ENCODE results near the gene FLRT2.

DNA sequence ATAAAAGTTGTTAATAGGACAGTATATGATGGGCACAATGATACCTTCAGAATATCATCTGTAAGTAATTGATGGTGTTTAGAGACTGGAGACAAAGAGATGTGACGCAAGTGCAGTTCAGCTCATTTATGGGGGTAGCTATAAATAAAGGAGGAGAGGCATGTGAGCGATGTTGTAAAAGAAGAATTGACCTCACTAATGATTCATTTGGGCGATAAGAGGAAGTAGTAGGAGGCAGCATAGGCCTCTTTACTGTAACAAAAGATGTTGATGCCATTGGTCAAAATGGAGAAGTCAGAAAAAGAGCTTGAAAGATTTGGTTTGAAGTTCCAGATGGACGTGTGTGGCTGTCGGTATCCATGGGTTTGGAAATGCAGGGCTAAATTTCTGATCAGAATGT is 70.0 kb downstream of the FLRT2 start:
- TF ChIP-seq, protein P1, sequence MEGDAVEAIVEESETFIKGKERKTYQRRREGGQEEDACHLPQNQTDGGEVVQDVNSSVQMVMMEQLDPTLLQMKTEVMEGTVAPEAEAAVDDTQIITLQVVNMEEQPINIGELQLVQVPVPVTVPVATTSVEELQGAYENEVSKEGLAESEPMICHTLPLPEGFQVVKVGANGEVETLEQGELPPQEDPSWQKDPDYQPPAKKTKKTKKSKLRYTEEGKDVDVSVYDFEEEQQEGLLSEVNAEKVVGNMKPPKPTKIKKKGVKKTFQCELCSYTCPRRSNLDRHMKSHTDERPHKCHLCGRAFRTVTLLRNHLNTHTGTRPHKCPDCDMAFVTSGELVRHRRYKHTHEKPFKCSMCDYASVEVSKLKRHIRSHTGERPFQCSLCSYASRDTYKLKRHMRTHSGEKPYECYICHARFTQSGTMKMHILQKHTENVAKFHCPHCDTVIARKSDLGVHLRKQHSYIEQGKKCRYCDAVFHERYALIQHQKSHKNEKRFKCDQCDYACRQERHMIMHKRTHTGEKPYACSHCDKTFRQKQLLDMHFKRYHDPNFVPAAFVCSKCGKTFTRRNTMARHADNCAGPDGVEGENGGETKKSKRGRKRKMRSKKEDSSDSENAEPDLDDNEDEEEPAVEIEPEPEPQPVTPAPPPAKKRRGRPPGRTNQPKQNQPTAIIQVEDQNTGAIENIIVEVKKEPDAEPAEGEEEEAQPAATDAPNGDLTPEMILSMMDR (IDR thresholded peaks at IDR 0.05; ENCODE audit: low read length): no peak
- no peak for TF ChIP-seq EZH2 (IDR thresholded peaks at IDR 0.05; ENCODE audit: borderline replicate concordance, low read length)
